Measurements from ENCODE around the gene CBARP. TPM values are rescaled to one million over a fixed set of nuclear protein-coding genes. Genes with fewer than 3 reads are reported as not detected.
A peak's percentile ranks its signal among the peaks of the same experiment; 100 is the strongest.

CBARP gene
- total RNA-seq, 1 donor from 2014 or later = 3.9 TPM

- Histone ChIP-seq H3K27me3 (no peaks in the 10 kb centered on the region), H3K4me3 (peak within 1 kb of the TSS; percentile 76 to 87), H3K9me3 (no peaks in the 10 kb centered on the region), H3K36me3 (peaks cover 0 to 65% of the 10 kb centered on the region in 2 donors), H3K4me1 (peaks cover 58% of the 10 kb centered on the region), H3K27ac (peak within 1 kb of the TSS; percentile 98)
- DNase-seq (ENCODE audit: extremely low spot score in 2 of 2) = peak in 1 of 2 donors; percentile 95
- intact Hi-C loops (cut with DNase I) = loop anchor here (10.0 kb wide), 2 partner anchors 109 to 169 kb away; partner anchors contain the start of gene NDUFS7
- TF ChIP-seq POLR2AphosphoS5 (IDR thresholded peaks at IDR 0.05; ENCODE audit: insufficient read depth in 1 of 2, low read depth in 1 of 2) (peak; percentile 66 to 78), POLR2A (IDR thresholded peaks at IDR 0.05) (peak in 1 of 2 donors; percentile 33), CTCF (IDR thresholded peaks at IDR 0.05) (no peak)
Observed at GRCh38 chr19:1275260-1275975, 37.6 kb upstream of the CBARP start, which contains the start of gene FAM174C. Gene FAM174C (plus strand): TSS chr19:1275530. CDS start chr19:1275550, 20 bp downstream.

GRCh38 chr19:1274852-1275259 is 37.1 kb upstream of the CBARP start:
- Histone ChIP-seq H3K36me3 (peaks cover 0 to 68% of the 10 kb centered on the region in 2 donors), H3K4me3 (peak overlapping the region; percentile 76 to 87), H3K4me1 (peaks cover 64% of the 10 kb centered on the region), H3K27ac (peak overlapping the region; percentile 98), H3K27me3 (no peaks in the 10 kb centered on the region), H3K9me3 (no peaks in the 10 kb centered on the region)
- no peak for TF ChIP-seq CTCF (IDR thresholded peaks at IDR 0.05)
- intact Hi-C loops (cut with DNase I) = loop anchor here (10.0 kb wide), 2 partner anchors 110 to 170 kb away; partner anchors contain the start of gene NDUFS7
- DNase-seq (ENCODE audit: extremely low spot score in 2 of 2) = no peak

- H3K9me3 ChIP-seq = no peaks in the 10 kb centered on the region
- intact Hi-C loops (cut with DNase I) = loop anchor here (10.0 kb wide), 2 partner anchors 111 to 171 kb away; partner anchors contain the start of gene NDUFS7
- peaks cover 0 to 66% of the 10 kb centered on the region in 2 donors for H3K36me3 ChIP-seq
- peak overlapping the region; percentile 76 to 87 for H3K4me3 ChIP-seq
- H3K27ac ChIP-seq = peak overlapping the region; percentile 98
- DNase-seq (ENCODE audit: extremely low spot score in 2 of 2) = peak in 1 of 2 donors; percentile 89
- TF ChIP-seq POLR2AphosphoS5 (IDR thresholded peaks at IDR 0.05; ENCODE audit: insufficient read depth in 1 of 2, low read depth in 1 of 2) = no peak
- no peak for TF ChIP-seq CTCF (IDR thresholded peaks at IDR 0.05)
- TF ChIP-seq POLR2A (IDR thresholded peaks at IDR 0.05) = no peak
- peaks cover 65% of the 10 kb centered on the region for H3K4me1 ChIP-seq
- no peaks in the 10 kb centered on the region for H3K27me3 ChIP-seq
Observed at GRCh38 chr19:1274081-1274851, 36.5 kb upstream of the CBARP start.

- H3K27me3 ChIP-seq = no peaks in the 10 kb centered on the region
- peaks cover 69% of the 10 kb centered on the region for H3K4me1 ChIP-seq
- no peaks in the 10 kb centered on the region for H3K9me3 ChIP-seq
- DNase-seq (ENCODE audit: extremely low spot score in 2 of 2) = no peak
- H3K36me3 ChIP-seq = peaks cover 0 to 58% of the 10 kb centered on the region in 2 donors
- no peak for TF ChIP-seq CTCF (IDR thresholded peaks at IDR 0.05)
- TF ChIP-seq POLR2AphosphoS5 (IDR thresholded peaks at IDR 0.05; ENCODE audit: insufficient read depth in 1 of 2, low read depth in 1 of 2) = no peak
- TF ChIP-seq POLR2A (IDR thresholded peaks at IDR 0.05) = no peak
- intact Hi-C loops (cut with DNase I) = loop anchor here (10.0 kb wide), 2 partner anchors 111 to 171 kb away; partner anchors contain the start of gene NDUFS7
- no peak overlapping the region for H3K4me3 ChIP-seq
- H3K27ac ChIP-seq = peak overlapping the region; percentile 98
Observed at GRCh38 chr19:1273263-1274041, 35.6 kb upstream of the CBARP start.
